Activated CD4-positive, alpha-beta T cell treated with anti-CD3 and anti-CD28 coated beads, Interleukin-2, amount 50 U/mL, for 48 hours (primary cell): Measurements from ENCODE around the gene BBOX1.
"Not testable (repeated sequence)": the region's sequence is repeated elsewhere in the genome, so short reads cannot be mapped to it uniquely, and the experiment has no call there.

Experiments used
- DNase-seq, 2 experiments: peaks; one replicate each; pipeline ENCODE4 v3.0.0-alpha.2; 2020

Gene BBOX1

DNA sequence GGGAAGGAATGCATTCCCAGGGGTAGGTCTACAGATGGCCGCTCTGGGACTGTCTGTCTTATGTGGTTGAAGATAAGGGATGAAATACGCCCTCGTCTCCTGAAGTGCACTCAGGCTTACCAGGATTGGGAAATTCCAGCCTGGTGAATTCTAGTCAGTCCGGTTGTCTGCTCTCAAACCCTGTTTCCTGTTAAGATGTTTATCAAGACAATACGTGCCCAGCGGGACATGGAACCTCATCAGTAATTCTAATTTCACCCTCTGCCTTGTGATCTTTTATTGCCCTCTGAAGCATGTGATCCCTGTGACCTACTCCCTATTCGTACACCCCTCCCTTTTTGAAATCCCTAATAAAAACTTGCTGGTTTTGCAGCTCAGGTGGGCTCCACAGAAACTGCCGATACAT is 95.3 kb downstream of the BBOX1 start:
- DNase-seq = not testable (repeated sequence)

DNA sequence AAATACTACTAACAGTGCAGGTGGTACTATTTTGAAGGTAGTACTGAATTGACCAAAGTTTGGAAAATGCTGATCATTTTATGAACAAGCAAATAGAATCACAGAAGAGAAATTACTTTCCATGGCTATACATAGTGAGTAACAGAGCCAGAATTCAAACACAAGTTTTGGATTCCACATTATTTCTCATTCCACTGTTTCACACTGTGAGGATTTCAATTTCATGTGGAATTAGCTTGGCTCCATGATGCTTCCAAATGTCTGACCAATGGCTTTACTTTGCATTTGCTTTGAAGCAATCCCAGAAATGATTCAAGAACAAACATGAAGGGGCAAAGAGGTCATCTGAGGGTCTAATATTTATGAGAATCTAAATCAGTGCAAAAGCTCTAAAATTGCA is 98.1 kb downstream of the BBOX1 start:
- no peak for DNase-seq

- DNase-seq = no peak
Observed at GRCh38 chr11:27139742-27140367, 99.2 kb downstream of the BBOX1 start.

DNA sequence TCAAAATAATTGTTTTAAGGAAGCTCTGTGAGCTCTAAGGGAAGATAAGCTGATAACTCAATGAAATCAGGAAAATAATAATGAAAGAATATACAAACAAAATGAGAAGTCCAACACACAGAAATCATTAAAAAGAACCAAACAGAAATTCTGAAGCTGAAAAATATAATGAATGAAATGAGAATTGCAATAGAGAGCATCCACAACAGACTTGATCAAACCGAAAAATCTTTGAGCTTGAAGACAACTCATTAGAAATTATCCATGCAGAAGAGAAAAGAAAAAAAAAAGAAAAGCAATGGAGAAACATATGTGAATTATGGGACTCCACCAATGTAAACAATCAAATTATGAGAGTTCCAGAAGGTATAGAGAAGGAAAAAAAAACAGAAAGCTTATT is 101.0 kb downstream of the BBOX1 start:
- DNase-seq = no peak

GRCh38 chr11:27147916-27148315 is 107.3 kb downstream of the BBOX1 start:
- no peak for DNase-seq

GRCh38 chr11:27148506-27148905 is 107.9 kb downstream of the BBOX1 start:
- no peak for DNase-seq

DNA sequence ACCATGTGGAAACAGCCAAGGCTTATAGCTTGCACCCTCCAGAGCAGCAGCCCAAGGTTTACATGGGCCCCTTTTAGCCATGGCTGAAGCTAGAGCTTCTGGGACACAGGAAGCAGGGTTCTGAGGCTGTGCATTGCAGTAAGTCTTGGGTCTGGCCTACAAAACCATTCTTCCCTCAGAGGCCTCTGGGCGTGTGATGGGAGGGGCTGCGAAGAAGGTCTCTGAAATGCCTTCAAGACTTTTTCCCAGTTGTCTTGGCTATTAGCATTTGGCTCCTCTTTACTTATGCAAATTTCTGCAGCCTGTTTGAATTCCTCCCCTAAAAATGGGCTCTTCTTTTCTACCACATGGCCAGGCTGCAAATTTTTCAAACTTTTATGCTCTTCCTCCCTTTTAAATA is 109.5 kb downstream of the BBOX1 start:
- no peak for DNase-seq

- no peak for DNase-seq
Observed at GRCh38 chr11:27153136-27153535, 112.5 kb downstream of the BBOX1 start.

GRCh38 chr11:27158456-27159334 is 118.1 kb downstream of the BBOX1 start:
- peak; percentile 3 to 7 for DNase-seq

DNA sequence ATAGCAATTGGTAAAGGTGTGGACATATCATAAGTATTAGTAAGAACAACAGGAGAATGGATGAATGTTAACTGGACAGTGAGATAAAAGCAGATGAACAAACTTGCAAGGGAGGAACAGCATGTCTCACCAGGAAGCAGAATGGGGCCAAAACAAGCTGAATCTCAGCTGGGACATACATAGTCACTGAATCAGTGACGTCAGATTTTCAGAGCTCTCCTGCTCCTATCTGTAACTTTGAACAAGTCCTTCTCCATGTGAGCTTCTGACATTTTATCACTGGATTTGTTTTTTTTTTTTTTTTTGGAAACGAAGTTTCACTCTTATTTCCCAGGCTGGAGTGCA is 118.7 kb downstream of the BBOX1 start:
- DNase-seq = no peak

GRCh38 chr11:27161071-27161470 is 120.5 kb downstream of the BBOX1 start:
- no peak for DNase-seq

GRCh38 chr11:27162237-27162636 is 121.6 kb downstream of the BBOX1 start:
- DNase-seq = no peak

DNA sequence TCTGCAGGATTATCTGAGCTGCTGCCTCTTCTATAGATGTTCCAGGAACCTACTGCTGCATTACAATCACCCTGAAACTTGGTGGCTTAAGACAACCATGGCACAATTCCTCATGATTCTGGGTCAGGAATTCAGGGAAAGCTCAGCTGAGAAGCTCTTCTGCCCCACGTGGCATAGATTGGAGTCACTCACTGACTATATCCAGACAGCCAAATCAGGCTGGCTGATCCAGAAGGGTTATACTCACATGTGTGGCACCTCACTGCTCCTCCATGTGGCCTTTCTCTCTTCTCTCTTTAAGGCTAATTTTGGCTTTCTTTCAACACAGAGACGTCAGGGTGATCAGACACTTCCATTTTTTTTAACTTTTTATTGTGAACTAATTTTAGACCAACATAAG is 125.5 kb downstream of the BBOX1 start:
- DNase-seq = no peak

DNA sequence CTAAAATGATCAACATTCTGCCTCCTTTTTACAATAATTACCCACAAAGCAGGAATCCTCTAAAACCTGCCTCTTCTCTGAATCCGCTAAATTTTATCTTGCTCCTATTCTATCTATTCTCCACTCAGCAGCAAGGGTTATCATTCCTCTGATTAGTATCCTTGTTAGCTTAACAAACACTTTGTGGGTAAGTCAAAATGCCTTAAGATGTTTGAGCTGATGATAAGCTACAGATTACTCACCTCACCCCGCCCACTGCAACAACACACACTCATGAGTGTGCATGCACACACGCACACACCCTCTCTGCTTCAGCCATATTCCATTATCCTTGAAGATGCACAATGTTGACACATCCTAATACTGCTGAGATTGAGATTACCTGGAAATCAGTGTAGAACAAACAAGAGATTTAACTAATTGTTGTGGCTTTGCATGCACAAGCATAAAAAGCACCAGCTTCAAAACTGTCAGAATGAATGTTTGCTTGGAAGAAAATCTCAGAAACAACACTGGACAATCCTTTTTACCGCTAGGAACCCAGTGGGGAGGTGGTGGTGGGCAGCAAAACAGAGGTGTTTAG is 130.9 kb downstream of the BBOX1 start:
- DNase-seq = no peak

- DNase-seq = no peak
Observed at GRCh38 chr11:27173545-27173944, 132.9 kb downstream of the BBOX1 start.

DNA sequence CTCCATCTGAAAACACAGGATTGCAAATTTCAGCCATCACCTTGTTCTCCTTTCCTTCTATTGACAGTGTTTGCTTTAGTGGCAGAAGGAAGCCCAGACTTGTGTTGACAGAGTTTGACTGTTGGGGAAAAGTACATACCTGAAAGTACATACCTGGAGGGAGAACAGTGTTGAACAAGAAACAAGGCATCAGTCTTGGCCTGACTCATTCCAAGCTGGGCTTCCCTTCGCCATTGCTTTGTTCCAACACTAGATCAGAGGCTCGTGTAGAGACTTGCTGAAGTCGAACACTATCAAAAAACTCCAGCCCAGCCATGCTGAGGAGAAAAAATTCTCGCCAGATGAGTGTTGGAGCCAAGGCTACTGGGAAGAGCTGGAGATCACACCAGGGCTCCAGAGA is 133.4 kb downstream of the BBOX1 start:
- no peak for DNase-seq

- DNase-seq = no peak
Observed at GRCh38 chr11:27174672-27175210, 134.1 kb downstream of the BBOX1 start.

GRCh38 chr11:27175562-27175961 is 134.9 kb downstream of the BBOX1 start:
- DNase-seq = not testable (repeated sequence)
